ENCODE results near the gene PIM3. TPM values are rescaled to one million over a fixed set of nuclear protein-coding genes. Genes with fewer than 3 reads are reported as not detected.

PIM3 gene
- total and polyA plus RNA-seq, 10 of the 15 experiments (the other 5 are each of a cell fraction or from before 2014, with no cell fraction given), result 0.31 to 60.8 (median 12.4) TPM

DNA sequence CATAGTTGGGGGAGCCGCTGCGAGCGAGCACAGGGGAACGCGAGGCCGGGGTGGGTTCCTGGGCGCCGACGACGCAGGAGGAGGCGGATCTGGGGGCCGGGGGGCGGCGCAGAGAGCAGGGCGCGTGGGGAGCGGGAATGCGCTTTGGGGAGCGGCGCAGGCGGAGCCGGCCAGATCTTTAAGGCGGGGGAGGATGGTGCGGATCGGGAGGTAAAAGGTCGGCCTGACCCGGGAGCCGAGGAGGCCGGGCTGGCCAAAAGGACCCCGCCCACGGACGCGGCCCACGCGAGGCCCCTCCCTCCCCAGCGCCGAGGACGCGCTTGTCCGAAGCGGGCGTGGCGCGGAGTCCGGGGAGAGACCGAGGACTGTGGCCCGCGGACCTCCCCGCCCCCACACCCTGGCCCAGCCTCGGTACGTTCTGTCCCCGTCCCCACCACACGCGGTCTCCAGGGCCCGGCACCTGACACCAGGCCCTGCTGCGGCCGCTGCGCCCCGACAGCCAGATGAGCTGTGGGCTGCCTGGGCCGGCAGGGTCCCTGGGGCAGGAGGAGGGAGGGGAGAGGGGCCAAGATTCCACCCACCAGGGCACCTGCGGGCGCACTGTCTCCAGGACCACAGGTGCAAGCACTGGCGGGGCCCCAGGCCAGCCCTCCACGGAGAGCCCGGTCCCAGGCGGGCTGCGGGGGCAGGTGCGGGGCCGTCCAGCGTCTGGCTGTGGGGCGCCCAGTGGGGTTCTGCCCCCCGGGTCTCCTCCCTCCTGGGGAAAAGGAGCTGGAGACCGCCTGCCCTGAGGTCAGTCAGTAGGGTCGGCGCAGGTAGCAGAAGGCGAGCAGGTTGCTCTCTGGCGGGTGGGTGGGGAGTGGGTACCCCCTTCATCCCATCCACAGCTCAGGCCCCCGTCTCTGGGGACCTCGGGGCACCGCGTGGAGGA is 10.9 kb downstream of the PIM3 start (continued):
- TF ChIP-seq BHLHE40 (IDR thresholded peaks at IDR 0.05; ENCODE audit: borderline replicate concordance in 1 of 2, low read depth in 2 of 2, low read length in 1 of 2), result peak; percentile 30 to 73; a peak in 3 of 4 replicates
- no peak for TF ChIP-seq YBX1 (IDR thresholded peaks at IDR 0.05)
- no peak for TF ChIP-seq CHD1 (IDR thresholded peaks at IDR 0.05; ENCODE audit: low read depth, low read length)
- no peak for TF ChIP-seq RAD21 (IDR thresholded peaks at IDR 0.05; ENCODE audit: insufficient read depth, low read depth, low read length)
- 0 out of 2 replicates have a peak, but pooled peaks have one; percentile 4 for TF ChIP-seq NR2C1 (IDR thresholded peaks at IDR 0.05)
- TF ChIP-seq CREM (IDR thresholded peaks at IDR 0.05; ENCODE audit: low read depth), result no peak
- no peak for TF ChIP-seq RBBP5 (conservative IDR thresholded peaks at IDR 0.05)
- no peak; the same call in 1 of the 2 replicates for TF ChIP-seq DPF2 (IDR thresholded peaks at IDR 0.05)
- TF ChIP-seq PAX5 (IDR thresholded peaks at IDR 0.05; ENCODE audit: borderline replicate concordance, low read depth, low read length), result peak; percentile 21; the same call in 1 of the 2 replicates
- TF ChIP-seq, protein P1, sequence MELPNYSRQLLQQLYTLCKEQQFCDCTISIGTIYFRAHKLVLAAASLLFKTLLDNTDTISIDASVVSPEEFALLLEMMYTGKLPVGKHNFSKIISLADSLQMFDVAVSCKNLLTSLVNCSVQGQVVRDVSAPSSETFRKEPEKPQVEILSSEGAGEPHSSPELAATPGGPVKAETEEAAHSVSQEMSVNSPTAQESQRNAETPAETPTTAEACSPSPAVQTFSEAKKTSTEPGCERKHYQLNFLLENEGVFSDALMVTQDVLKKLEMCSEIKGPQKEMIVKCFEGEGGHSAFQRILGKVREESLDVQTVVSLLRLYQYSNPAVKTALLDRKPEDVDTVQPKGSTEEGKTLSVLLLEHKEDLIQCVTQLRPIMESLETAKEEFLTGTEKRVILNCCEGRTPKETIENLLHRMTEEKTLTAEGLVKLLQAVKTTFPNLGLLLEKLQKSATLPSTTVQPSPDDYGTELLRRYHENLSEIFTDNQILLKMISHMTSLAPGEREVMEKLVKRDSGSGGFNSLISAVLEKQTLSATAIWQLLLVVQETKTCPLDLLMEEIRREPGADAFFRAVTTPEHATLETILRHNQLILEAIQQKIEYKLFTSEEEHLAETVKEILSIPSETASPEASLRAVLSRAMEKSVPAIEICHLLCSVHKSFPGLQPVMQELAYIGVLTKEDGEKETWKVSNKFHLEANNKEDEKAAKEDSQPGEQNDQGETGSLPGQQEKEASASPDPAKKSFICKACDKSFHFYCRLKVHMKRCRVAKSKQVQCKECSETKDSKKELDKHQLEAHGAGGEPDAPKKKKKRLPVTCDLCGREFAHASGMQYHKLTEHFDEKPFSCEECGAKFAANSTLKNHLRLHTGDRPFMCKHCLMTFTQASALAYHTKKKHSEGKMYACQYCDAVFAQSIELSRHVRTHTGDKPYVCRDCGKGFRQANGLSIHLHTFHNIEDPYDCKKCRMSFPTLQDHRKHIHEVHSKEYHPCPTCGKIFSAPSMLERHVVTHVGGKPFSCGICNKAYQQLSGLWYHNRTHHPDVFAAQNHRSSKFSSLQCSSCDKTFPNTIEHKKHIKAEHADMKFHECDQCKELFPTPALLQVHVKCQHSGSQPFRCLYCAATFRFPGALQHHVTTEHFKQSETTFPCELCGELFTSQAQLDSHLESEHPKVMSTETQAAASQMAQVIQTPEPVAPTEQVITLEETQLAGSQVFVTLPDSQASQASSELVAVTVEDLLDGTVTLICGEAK (IDR thresholded peaks at IDR 0.05; ENCODE audit: borderline replicate concordance), result no peak
- peak; percentile 58; the same call in 1 of the 2 replicates for TF ChIP-seq TCF12 (IDR thresholded peaks at IDR 0.05; ENCODE audit: low read depth, low read length)
- TF ChIP-seq POLR2AphosphoS2 (IDR thresholded peaks at IDR 0.05; ENCODE audit: low read depth, low read length), result peak; percentile 72; the same call in 1 of the 2 replicates
- TF ChIP-seq CHD2 (IDR thresholded peaks at IDR 0.05; ENCODE audit: borderline replicate concordance, low read depth, low read length), result 0 out of 2 replicates have a peak, but pooled peaks have one; percentile 58
- no peak for TF ChIP-seq IRF4 (IDR thresholded peaks at IDR 0.05; ENCODE audit: low read depth, low read length)
- TF ChIP-seq, protein P2, sequence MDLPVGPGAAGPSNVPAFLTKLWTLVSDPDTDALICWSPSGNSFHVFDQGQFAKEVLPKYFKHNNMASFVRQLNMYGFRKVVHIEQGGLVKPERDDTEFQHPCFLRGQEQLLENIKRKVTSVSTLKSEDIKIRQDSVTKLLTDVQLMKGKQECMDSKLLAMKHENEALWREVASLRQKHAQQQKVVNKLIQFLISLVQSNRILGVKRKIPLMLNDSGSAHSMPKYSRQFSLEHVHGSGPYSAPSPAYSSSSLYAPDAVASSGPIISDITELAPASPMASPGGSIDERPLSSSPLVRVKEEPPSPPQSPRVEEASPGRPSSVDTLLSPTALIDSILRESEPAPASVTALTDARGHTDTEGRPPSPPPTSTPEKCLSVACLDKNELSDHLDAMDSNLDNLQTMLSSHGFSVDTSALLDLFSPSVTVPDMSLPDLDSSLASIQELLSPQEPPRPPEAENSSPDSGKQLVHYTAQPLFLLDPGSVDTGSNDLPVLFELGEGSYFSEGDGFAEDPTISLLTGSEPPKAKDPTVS (IDR thresholded peaks at IDR 0.05; ENCODE audit: low read depth, low read length), result no peak
- TF ChIP-seq, protein P3, sequence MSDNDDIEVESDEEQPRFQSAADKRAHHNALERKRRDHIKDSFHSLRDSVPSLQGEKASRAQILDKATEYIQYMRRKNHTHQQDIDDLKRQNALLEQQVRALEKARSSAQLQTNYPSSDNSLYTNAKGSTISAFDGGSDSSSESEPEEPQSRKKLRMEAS (IDR thresholded peaks at IDR 0.05; ENCODE audit: low read depth, low read length), result peak; percentile 46; the same call in 1 of the 2 replicates
- TF ChIP-seq, protein P4, sequence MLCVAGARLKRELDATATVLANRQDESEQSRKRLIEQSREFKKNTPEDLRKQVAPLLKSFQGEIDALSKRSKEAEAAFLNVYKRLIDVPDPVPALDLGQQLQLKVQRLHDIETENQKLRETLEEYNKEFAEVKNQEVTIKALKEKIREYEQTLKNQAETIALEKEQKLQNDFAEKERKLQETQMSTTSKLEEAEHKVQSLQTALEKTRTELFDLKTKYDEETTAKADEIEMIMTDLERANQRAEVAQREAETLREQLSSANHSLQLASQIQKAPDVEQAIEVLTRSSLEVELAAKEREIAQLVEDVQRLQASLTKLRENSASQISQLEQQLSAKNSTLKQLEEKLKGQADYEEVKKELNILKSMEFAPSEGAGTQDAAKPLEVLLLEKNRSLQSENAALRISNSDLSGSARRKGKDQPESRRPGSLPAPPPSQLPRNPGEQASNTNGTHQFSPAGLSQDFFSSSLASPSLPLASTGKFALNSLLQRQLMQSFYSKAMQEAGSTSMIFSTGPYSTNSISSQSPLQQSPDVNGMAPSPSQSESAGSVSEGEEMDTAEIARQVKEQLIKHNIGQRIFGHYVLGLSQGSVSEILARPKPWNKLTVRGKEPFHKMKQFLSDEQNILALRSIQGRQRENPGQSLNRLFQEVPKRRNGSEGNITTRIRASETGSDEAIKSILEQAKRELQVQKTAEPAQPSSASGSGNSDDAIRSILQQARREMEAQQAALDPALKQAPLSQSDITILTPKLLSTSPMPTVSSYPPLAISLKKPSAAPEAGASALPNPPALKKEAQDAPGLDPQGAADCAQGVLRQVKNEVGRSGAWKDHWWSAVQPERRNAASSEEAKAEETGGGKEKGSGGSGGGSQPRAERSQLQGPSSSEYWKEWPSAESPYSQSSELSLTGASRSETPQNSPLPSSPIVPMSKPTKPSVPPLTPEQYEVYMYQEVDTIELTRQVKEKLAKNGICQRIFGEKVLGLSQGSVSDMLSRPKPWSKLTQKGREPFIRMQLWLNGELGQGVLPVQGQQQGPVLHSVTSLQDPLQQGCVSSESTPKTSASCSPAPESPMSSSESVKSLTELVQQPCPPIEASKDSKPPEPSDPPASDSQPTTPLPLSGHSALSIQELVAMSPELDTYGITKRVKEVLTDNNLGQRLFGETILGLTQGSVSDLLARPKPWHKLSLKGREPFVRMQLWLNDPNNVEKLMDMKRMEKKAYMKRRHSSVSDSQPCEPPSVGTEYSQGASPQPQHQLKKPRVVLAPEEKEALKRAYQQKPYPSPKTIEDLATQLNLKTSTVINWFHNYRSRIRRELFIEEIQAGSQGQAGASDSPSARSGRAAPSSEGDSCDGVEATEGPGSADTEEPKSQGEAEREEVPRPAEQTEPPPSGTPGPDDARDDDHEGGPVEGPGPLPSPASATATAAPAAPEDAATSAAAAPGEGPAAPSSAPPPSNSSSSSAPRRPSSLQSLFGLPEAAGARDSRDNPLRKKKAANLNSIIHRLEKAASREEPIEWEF (IDR thresholded peaks at IDR 0.05; ENCODE audit: insufficient replicate concordance, low read depth, low read length), result no peak
- no peak for TF ChIP-seq ZZZ3 (IDR thresholded peaks at IDR 0.05; ENCODE audit: control insufficient read depth, insufficient read length, low read depth)
